Measurements from ENCODE around the gene CAMTA1. TPM values are rescaled to one million over a fixed set of nuclear protein-coding genes. Genes with fewer than 3 reads are reported as not detected.

Gene CAMTA1
- total RNA-seq, 1 donor from 2014 or later: 99.0 TPM

GRCh38 chr1:7103874-7104273, 318.6 kb downstream of the CAMTA1 start:
- TF ChIP-seq CTCF (IDR thresholded peaks at IDR 0.05; ENCODE audit: unreplicated experiment): no peak

GRCh38 chr1:7104339-7104738, 319.1 kb downstream of the CAMTA1 start:
- TF ChIP-seq CTCF (IDR thresholded peaks at IDR 0.05; ENCODE audit: unreplicated experiment): no peak
- H3K27me3 Mint-ChIP-seq: peaks cover 25% of the 10 kb centered on the region
- H3K4me1 Mint-ChIP-seq (ENCODE audit: low read depth): peaks cover 3% of the 10 kb centered on the region
- no peak overlapping the region for H3K4me3 Mint-ChIP-seq (ENCODE audit: low read depth)
- no peak for DNase-seq (ENCODE audit: low spot score, unreplicated experiment)
- no peak overlapping the region for H3K27ac Mint-ChIP-seq
- no peaks in the 10 kb centered on the region for H3K36me3 Mint-ChIP-seq (ENCODE audit: insufficient read depth)
- no peaks in the 10 kb centered on the region for H3K9me3 Mint-ChIP-seq (ENCODE audit: low read depth)

More at GRCh38 chr1:7103874-7104273, 318.6 kb downstream of the CAMTA1 start:
- Mint-ChIP-seq H3K27me3 (peaks cover 24% of the 10 kb centered on the region), H3K4me1 (ENCODE audit: low read depth) (peaks cover 3% of the 10 kb centered on the region), H3K4me3 (ENCODE audit: low read depth) (no peak overlapping the region), H3K36me3 (ENCODE audit: insufficient read depth) (no peaks in the 10 kb centered on the region), H3K9me3 (ENCODE audit: low read depth) (no peaks in the 10 kb centered on the region), H3K27ac (no peak overlapping the region)
- DNase-seq (ENCODE audit: low spot score, unreplicated experiment): no peak

- no peaks in the 10 kb centered on the region for H3K36me3 Mint-ChIP-seq (ENCODE audit: insufficient read depth)
These were observed 320.0 kb downstream of the CAMTA1 start for GRCh38 chr1:7105269-7105668.

GRCh38 chr1:7106442-7107108, 321.3 kb downstream of the CAMTA1 start:
- Mint-ChIP-seq H3K4me3 (ENCODE audit: low read depth) (no peak overlapping the region), H3K27ac (no peak overlapping the region), H3K4me1 (ENCODE audit: low read depth) (peaks cover 3% of the 10 kb centered on the region), H3K27me3 (peaks cover 16% of the 10 kb centered on the region), H3K36me3 (ENCODE audit: insufficient read depth) (no peaks in the 10 kb centered on the region), H3K9me3 (ENCODE audit: low read depth) (no peaks in the 10 kb centered on the region)
- TF ChIP-seq CTCF (IDR thresholded peaks at IDR 0.05; ENCODE audit: unreplicated experiment): no peak
- DNase-seq (ENCODE audit: low spot score, unreplicated experiment): no peak

More at GRCh38 chr1:7105269-7105668, 320.0 kb downstream of the CAMTA1 start:
- DNase-seq (ENCODE audit: low spot score, unreplicated experiment): no peak
- no peak overlapping the region for H3K27ac Mint-ChIP-seq
- H3K4me3 Mint-ChIP-seq (ENCODE audit: low read depth): no peak overlapping the region
- H3K4me1 Mint-ChIP-seq (ENCODE audit: low read depth): peaks cover 3% of the 10 kb centered on the region
- H3K27me3 Mint-ChIP-seq: peaks cover 19% of the 10 kb centered on the region
- H3K9me3 Mint-ChIP-seq (ENCODE audit: low read depth): no peaks in the 10 kb centered on the region
- no peak for TF ChIP-seq CTCF (IDR thresholded peaks at IDR 0.05; ENCODE audit: unreplicated experiment)

GRCh38 chr1:7107109-7107830, 322.0 kb downstream of the CAMTA1 start:
- Mint-ChIP-seq H3K36me3 (ENCODE audit: insufficient read depth) (no peaks in the 10 kb centered on the region), H3K4me3 (ENCODE audit: low read depth) (no peak overlapping the region), H3K4me1 (ENCODE audit: low read depth) (peaks cover 3% of the 10 kb centered on the region), H3K27me3 (peaks cover 15% of the 10 kb centered on the region), H3K27ac (no peak overlapping the region), H3K9me3 (ENCODE audit: low read depth) (no peaks in the 10 kb centered on the region)
- no peak for TF ChIP-seq CTCF (IDR thresholded peaks at IDR 0.05; ENCODE audit: unreplicated experiment)
- no peak for DNase-seq (ENCODE audit: low spot score, unreplicated experiment)

All from progenitor cell of endocrine pancreas (in vitro differentiated cells).